ENCODE data around the gene MEIKIN. TPM values are rescaled to one million over a fixed set of nuclear protein-coding genes. Genes with fewer than 3 reads are reported as not detected.

Gene MEIKIN
- total RNA-seq = not detected
- under 1 TPM in 1 of 3 donors, not detected in 2; 0.31 TPM for polyA plus RNA-seq

DNA sequence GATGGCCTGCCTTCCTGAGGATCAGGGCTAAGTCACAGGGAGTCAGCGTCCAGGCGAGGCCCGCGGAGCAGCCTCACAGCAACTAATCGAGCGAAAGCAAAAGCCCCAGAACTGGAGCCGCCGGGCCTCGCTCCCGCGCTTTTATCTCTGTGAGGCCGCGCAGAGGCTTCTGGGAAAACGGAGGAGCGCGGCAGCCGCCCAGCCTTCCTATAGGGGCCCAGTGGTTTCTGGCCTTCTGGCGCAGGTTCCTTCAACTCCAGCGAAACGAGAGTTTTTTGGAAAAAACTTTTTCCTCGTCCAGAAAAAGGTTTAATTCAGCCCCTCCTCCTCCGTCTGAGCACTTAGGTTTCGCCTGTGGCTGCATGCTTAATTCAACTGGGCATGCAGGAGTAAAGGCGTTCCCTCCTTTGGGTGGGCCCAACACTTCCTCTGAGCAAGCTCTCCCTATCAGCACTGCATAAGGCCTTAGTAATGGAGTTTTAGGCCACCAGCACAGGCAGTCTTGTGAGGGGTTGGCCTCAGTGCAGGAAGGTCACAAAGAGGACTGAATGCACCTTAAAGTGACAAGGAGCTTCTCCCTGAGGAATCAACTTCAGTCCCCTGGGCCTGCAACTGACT, at the start of gene MEIKIN:
MEIKIN (minus strand) TSS at position 113 of the 618 bp plus-strand sequence. CDS start 158 bp downstream, outside the sequence.
- no peak within 1 kb of the TSS for H3K4me3 ChIP-seq
- H3K4me1 ChIP-seq = no peaks in the 10 kb centered on the region
- no peak within 1 kb of the TSS for H3K27ac ChIP-seq
- TF ChIP-seq EP300 (IDR thresholded peaks at IDR 0.05) (no peak), POLR2A (IDR thresholded peaks at IDR 0.05) (no peak), POLR2AphosphoS5 (IDR thresholded peaks at IDR 0.05) (no peak)
- TF ChIP-seq, protein P1, sequence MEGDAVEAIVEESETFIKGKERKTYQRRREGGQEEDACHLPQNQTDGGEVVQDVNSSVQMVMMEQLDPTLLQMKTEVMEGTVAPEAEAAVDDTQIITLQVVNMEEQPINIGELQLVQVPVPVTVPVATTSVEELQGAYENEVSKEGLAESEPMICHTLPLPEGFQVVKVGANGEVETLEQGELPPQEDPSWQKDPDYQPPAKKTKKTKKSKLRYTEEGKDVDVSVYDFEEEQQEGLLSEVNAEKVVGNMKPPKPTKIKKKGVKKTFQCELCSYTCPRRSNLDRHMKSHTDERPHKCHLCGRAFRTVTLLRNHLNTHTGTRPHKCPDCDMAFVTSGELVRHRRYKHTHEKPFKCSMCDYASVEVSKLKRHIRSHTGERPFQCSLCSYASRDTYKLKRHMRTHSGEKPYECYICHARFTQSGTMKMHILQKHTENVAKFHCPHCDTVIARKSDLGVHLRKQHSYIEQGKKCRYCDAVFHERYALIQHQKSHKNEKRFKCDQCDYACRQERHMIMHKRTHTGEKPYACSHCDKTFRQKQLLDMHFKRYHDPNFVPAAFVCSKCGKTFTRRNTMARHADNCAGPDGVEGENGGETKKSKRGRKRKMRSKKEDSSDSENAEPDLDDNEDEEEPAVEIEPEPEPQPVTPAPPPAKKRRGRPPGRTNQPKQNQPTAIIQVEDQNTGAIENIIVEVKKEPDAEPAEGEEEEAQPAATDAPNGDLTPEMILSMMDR (IDR thresholded peaks at IDR 0.05) = no peak
- no peaks in the 10 kb centered on the region for H3K36me3 ChIP-seq
- DNase-seq = no peak
- intact Hi-C loops (cut with DNase I) = no loop called here
- 90 to 93% methylated on average over 24 of the region's 24 CpGs for WGBS, 2 donors
- no peaks in the 10 kb centered on the region for H3K27me3 ChIP-seq
- no peaks in the 10 kb centered on the region for H3K9me3 ChIP-seq

DNA sequence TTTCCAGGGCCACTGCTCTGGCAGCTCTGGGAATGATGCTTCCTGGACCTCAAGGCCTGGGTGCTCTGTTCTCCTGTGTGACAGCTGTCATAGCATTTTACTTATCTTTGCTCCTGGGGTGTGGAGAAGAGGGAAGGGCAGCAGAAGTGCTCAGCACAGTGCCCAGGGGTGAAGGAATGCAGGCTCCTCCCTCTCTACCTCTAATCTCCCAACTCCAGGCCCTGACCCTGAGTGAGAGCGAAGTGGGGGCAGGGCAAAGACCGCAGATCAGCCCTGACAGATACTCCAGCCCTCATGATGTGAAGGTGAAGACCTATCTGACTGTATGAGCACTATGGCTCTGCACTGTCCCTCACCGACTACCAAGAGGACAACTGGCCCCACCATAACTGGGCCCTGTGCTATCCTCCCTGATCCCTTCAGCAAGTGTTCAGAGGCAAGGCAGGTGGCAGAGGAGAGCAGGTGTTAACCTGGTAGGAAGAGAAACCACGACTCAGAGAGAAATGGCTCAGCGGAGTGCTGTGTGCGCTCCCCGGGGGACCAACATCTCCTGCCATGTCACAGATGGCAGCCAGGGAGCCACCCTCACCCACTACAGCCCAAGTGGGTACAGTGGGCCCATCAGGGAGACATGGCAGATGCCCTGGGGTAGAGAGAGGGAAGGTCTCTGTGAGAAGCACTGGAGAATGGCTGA, 49.2 kb upstream of the MEIKIN start:
- Histone ChIP-seq H3K4me3 (no peak overlapping the region), H3K4me1 (peaks cover 0 to 3% (median 0%) of the 10 kb centered on the region in 4 donors), H3K27ac (no peak overlapping the region), H3K27me3 (no peaks in the 10 kb centered on the region), H3K36me3 (no peaks in the 10 kb centered on the region), H3K9me3 (no peaks in the 10 kb centered on the region)
- TF ChIP-seq, protein P1 (IDR thresholded peaks at IDR 0.05) = no peak
- TF ChIP-seq POLR2A (IDR thresholded peaks at IDR 0.05) (no peak), EP300 (IDR thresholded peaks at IDR 0.05) (no peak), POLR2AphosphoS5 (IDR thresholded peaks at IDR 0.05) (no peak)
- 63 to 84% methylated on average over 7 of the region's 7 CpGs for WGBS, 2 donors
- DNase-seq = no peak
- intact Hi-C loops (cut with DNase I) = no loop called here

- Histone ChIP-seq H3K9me3 (no peaks in the 10 kb centered on the region), H3K27ac (no peak overlapping the region), H3K4me3 (no peak overlapping the region), H3K4me1 (no peaks in the 10 kb centered on the region), H3K27me3 (no peaks in the 10 kb centered on the region), H3K36me3 (no peaks in the 10 kb centered on the region)
- intact Hi-C loops (cut with DNase I) = no loop called here
- no peak for DNase-seq
- TF ChIP-seq POLR2AphosphoS5 (IDR thresholded peaks at IDR 0.05) (no peak), EP300 (IDR thresholded peaks at IDR 0.05) (no peak), POLR2A (IDR thresholded peaks at IDR 0.05) (no peak)
- TF ChIP-seq, protein P1 (IDR thresholded peaks at IDR 0.05) = no peak
- 83 to 91% methylated on average over 7 of the region's 7 CpGs for WGBS, 2 donors
Measured at GRCh38 chr5:131994090-131994489, 48.6 kb upstream of the MEIKIN start.

- 81 to 92% methylated on average over 4 of the region's 4 CpGs for WGBS, 2 donors
- Histone ChIP-seq H3K36me3 (no peaks in the 10 kb centered on the region), H3K9me3 (no peaks in the 10 kb centered on the region), H3K27me3 (no peaks in the 10 kb centered on the region), H3K27ac (no peak overlapping the region), H3K4me1 (no peaks in the 10 kb centered on the region), H3K4me3 (no peak overlapping the region)
- TF ChIP-seq EP300 (IDR thresholded peaks at IDR 0.05) = no peak
- TF ChIP-seq, protein P1 (IDR thresholded peaks at IDR 0.05) = no peak
- no peak for TF ChIP-seq POLR2A (IDR thresholded peaks at IDR 0.05)
- no peak for TF ChIP-seq POLR2AphosphoS5 (IDR thresholded peaks at IDR 0.05)
- intact Hi-C loops (cut with DNase I) = no loop called here
- DNase-seq = no peak
Measured at GRCh38 chr5:131993676-131994075, 48.2 kb upstream of the MEIKIN start.

Measured in sigmoid colon (tissue), 7 donors.